HL-60/S4 treated with phorbol 12-myristate 13-acetate at 8.2 ng/mL for 4 days and 3 days (cell line): Measurements from ENCODE around the gene PCSK6.

ENCODE experiments used
- in situ Hi-C: fragments of 300-500 bp; cut with MboI; formaldehyde crosslinking; loops from 2 replicates; pipeline ENCODE4 v1.15.0; 2022; ENCODE audit warnings: low sequenced_read_pairs

The PCSK6 gene

DNA sequence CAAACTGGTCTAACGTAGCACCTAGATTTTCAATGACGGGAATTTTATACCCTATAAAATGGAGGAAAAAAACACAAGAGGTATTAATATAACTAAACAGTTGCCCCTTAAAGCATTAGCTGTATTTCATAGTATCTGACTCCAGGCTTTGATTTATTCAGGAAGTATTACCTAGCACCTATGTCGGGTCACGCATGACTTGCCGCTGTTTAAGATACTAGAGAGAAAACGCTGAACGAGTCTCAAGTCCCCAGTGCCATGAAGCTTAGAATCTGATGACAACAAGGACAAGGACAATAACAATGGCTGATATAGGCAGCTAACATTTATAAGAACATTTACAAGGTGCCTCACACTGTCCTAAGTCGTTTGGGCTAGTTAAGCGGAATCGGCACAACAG lies 196.4 kb downstream of the PCSK6 start:
- in situ Hi-C loops: no loop called here

DNA sequence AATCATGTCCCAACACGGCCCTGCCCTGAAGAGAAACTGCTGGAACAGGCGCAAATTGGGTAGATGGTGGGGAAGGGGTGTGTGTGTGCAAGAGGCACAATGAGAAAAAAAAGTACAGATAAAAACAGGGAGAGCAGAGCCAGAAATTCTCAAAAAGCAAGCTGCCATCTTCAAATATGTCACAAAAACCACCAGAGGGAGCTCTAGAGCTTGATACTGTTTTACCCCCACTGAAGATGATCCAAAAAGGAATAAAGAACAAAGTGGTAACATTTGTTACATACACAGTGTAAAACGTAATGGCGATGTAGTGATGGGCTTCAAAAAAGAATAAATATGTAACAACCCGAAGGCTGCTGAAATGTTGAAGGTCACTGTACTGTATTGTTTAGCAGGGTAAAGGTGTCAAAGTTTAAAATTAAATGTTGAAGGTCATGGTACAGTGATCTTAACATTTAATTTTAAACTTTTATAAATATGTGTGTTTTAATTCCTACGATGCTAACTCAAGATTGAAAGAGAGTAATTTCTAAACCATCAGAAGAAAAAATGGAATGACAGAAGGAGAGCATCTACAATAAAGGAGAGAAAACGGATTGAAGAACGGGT lies 200.5 kb downstream of the PCSK6 start:
- in situ Hi-C loops: loop anchor here (5.0 kb wide), 1 partner anchor 363 kb away; the partner anchor contains the start of gene TM2D3

DNA sequence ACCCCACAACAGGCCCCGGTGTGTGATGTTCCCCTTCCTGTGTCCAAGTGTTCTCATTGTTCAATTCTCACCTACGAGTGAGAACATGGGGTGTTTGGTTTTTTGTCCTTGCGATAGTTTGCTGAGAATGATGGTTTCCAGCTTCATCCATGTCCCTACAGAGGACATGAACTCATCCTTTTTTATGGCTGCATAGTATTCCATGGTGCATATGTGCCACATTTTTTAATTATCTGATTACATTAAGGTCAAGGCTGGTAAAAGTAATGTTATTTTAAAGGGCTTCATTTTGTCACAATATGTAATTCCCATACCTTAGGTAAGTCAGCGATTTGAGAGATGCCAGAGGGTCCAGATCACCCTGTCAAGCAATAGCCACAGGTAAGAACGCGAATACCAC lies 202.2 kb downstream of the PCSK6 start:
- in situ Hi-C loops: loop anchor here (5.0 kb wide), 1 partner anchor 365 kb away; the partner anchor contains the start of gene TM2D3

DNA sequence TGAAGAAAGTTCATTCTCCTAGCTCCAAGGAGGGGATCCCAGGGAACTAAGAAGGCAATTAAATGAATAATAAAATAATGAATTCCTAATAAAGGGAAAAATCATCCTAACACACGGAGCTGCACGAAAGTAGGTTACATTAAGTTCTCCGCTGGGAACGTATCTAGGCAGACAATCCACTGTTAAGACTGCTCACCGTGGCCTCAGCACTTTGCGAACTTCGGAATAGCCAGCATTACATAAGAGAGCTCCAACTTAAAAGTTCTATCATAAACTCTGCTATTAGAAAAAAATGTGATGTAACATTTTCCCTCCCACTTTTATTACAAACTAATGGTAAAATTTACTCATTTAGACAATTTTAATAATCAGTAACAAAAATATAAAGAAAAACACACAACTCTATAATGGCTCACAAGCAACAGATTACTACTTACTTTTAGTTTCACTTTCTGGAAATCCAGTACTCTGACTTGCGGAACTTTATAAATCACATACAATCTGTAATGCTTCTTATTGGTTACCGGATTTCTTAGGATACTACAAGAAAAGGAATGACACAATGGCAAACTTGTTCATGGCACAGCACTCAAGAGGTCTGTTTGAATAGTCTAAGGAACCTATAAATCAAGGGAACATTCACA lies 202.9 kb downstream of the PCSK6 start:
- in situ Hi-C loops: loop anchor here (5.0 kb wide), 1 partner anchor 366 kb away; the partner anchor contains the start of gene TM2D3

DNA sequence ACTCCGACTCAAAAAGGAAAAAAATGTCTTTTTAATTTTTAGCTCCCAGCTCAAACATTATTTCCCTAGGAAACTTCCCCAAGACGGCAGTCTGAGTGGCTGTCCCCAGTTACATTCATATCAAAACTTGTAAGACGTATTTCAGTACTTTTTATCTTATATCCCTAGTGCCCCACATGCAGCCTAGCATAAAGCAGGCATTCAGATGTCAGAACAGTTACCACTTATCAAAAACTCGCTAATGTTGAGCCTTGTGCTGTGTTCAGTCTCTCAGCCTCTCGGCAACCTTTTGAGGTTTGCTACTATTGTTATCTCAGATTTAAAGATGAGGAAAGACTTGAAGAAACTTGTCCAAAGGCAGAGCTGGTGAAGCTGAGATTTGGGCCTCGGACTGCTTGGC lies 205.6 kb downstream of the PCSK6 start:
- in situ Hi-C loops: no loop called here

DNA sequence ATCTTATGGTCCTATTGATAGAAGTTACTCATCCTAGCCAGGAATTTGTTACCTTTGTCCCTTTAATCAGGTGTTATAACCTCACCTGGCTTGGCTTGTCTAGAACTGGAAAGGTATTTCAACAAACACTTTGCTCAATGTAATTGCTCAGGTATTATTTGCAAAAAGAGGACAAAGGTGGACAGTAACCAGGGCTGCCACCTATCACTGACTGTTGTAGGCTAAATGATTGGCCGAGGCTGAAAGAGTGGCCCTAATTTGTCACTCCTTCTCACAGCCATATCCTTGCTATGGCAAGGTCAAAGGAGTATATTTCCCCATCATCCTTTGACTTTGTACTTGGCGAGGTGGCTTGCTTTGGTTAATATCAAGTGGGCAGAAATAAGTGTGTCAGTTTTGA lies 209.5 kb downstream of the PCSK6 start:
- in situ Hi-C loops: no loop called here

DNA sequence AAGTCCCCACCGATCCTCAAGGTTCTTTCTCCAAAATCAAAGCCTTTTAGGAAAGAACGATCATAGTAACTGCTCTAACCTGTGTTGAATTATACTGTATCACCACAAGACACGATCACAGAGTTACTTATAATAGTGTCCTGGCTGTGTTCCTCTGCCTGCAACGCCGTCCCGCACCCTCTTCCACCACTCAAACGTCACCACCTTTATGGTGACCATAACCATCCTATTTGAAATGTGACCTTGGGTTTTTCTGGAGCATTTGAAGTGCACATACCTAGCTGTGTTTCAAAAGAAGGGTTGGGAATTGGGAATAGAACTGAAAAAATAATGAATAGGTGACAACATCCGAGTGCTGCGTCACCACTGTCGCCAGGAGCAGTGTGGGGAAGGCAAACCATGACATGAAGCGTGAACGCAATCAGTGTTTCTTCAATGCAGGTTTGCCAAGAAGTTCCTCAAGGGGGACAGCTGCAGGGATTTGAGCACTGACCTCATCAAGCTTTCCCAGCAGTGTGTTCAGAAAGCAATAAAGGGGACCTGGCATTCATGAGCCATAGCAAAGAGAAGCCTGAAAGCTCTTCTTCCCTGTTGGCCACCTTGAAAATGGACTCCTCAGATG lies 211.5 kb downstream of the PCSK6 start:
- in situ Hi-C loops: no loop called here

DNA sequence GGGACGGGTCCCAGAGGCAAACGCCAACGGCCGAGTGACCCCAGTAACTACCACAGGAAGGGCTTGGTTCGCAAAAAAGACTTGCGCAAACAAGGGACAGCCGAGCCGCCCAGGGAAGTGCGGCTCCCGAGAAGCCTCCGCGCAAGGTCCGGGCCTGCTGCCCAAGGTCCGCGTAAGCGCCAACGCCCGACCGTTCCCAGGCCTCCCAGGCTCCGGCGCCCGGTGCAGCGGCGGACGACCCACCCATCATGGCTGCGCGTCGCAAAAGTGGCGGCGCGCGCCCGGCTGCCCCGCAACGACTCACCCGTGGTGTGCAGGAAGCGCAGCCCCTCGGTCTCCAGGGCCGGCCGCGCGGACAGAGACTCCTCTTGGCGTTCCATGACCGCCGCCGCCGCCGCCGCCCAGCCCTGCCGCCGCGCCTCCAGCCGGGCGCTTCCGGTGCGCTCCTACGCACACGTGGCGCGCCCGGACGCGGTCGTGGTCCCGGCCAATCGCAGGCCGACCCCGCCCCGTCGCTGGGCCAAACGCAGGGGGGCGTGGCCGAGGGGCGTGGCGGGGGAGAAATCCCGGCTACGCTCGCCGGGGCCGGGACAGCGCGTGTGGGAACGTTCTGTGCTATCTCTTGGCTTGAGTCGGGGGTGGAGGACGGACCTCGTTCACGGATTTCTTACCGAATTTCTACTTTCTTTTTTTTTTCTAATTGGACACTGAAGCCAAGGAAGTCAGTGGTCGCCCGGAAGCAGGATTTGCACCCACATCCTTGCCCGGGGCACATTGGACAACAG lies 212.3 kb downstream of the PCSK6 start, which contains the start of gene SELENOS:
Gene SELENOS, minus strand, starts transcription at position 448 of the 785 bp plus-strand sequence. Its CDS starts 68 bp downstream, at position 380.
- in situ Hi-C loops: no loop called here

DNA sequence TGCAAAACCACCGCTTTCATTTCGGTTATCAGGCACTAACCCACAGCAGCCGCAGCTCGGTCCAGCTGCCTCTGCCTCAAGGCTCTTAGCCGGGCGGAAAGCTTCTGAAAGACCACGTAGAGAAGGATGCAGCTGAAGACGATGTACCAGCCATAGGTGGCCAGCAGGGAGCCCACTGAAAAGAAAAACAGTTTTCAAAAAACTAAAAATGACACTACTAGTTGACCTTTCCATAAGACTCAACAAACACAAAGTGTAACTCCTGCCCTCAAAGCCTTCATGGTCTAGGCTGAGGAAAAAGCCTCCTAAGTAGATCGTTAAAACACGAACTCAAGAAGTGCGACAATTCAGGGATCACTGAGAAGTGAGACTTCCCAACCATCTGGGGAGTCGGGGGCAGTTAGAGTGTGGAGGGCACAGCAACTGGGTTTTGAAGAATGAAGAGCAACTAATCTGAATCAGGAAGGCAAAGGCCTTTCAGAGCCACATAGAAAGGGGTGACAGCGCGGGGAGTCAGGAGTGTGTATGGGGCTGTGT lies 212.9 kb downstream of the PCSK6 start:
- in situ Hi-C loops: no loop called here

DNA sequence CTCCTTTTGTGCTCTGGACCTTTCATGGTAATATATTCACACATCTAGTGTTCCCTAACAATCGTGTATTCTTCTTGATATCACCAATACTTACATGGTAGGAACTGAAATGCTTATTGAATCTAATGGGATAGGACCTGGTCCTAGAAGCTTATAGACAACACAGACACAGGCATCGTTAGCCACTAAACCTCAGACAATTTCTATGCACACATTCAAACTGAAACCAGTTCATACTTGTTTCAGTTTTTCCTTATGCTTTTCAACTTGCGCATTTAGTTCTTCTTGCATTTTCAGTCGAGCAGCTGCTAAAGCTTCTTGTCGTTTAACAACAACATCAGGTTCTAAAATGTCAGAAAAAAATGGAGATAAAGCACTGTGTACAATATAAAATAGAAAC lies 214.5 kb downstream of the PCSK6 start:
- in situ Hi-C loops: no loop called here

DNA sequence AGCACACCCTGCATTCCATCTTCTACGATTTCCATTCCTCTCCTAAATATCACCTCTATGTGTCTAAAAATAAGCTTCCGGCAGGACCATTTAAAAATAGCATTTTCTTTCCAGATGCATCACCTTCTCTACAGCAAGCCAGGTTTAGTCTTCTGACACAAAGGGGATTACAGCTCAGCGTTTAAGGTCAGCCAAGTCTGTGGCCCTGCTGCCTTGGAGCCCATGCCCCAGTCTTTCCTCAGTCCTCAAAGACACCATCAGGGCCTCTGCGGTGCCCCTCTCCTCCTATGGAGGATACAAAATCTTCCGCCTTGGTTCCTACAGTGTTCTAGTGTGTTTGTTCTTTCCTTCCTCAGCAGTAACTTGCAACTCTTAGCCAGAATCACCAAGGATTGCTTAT lies 216.0 kb downstream of the PCSK6 start:
- in situ Hi-C loops: loop anchor here (25.0 kb wide), 2 partner anchors 186 to 661 kb away; partner anchors contain the start of genes ASB7 and LINS1

DNA sequence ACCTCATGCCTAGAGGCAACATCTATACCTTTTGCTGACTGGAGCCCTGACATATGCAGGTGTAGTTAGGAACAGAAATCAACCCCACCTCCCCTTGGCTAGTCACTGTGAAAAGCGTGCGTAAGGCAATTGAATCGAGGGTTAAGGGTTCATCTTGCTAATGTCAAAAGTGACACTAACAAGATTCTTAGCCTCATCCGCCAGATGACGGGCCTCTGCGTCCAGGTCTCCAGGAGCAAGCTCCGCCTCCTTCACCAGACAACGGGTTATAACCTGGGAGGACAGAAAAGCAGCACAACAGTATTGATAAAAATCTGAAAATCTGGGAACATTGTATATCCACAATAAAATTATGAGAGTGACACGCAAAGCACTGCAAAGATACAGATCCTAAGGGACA lies 216.9 kb downstream of the PCSK6 start:
- in situ Hi-C loops: loop anchor here (25.0 kb wide), 2 partner anchors 185 to 660 kb away; partner anchors contain the start of genes ASB7 and LINS1

DNA sequence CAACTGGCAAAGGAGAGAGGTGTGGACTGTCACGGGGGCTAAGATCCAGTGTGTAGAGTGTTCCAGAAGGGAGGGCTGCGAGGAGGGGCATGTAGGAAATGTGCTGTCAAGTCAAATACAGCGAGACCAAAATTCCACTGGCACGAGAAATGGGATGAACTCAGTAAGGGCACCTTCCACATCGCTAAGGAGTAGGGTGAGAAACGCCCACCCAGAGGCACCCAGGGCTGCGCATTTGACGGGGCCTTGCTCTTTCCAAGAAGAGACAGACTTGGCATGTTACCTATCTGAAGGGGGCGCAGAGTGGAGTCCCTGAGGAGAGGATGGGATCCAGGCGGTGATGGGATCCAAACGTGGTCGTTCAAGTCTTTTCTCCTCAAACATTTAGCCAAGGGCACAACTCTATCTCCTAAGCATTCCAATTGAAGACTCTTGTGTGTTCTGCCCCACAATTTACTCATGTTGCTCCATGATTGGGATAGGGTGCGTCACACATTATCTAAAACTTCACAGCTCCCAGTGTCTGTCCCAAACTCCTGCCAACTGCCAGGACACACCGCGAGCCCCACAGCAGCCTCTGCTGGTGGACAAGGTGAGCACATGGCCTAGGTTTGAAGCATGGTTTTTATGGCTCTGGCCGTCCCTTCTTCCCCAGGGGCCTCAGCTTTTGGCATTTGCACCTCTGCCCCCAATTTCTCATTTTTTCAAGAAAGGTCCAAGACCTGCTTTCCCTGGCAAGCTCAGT lies 219.9 kb downstream of the PCSK6 start:
- in situ Hi-C loops: loop anchor here (10.0 to 25.0 kb wide), 3 partner anchors 182 to 657 kb away; partner anchors contain the start of genes ASB7, LINS1 and LRRK1

DNA sequence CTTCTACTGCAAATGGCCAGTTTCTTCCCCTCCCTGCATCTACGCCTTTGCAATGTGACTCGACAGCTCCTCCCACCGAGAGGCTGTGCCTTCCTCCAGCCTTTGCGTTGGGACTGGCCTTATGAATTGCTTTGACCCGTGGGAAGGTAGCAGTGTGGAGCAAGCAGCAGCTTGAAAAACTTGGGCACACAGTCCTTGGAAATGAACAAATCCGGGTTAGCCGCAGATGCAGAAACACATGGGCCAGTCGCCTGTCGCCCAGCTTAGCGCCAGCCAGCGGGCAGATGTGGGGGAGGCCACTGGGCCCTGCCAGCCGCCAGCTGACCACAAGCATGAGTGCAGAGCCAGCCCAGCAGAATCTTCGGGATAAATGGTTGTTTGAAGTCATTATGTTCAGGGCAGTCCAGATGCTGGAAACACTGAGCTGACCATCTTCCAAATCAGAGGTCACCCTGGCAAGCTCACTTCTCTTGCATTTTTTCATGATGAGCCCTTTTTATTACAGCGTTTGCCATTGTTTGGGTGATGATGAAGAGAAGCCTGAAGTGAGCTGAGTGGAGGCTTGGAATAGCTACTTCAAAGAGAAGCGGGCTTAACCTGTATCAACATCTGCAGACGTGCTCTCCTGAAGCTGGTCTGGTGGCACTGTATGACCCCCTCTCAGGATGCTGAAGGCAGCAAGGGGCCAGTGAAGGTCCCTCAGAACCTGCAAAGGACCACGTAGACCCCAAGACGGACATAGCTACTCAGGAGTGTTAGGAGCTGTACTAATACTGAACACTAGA lies 222.0 kb downstream of the PCSK6 start:
- in situ Hi-C loops: loop anchor here (10.0 to 25.0 kb wide), 3 partner anchors 180 to 655 kb away; partner anchors contain the start of genes ASB7, LINS1 and LRRK1

DNA sequence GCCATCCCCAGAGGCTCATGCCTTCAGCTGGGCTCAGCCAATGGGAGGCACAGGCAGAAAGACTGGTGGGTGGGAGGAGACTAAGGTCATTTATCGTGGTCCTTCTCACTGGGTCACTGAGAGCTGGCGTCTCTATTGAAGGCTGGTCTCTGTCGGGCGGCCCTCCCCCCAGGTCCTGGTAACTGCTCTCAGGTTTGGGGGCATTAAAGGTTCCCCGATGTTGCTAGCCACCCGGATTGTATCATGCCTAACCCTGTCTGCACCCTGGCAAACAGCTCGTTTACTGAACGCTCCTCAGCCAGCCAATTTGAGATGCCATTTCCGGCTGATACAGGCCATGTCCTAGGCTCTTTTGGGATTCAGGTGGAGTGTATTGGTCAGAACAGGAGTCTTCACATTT lies 222.7 kb downstream of the PCSK6 start:
- in situ Hi-C loops: loop anchor here (10.0 to 25.0 kb wide), 3 partner anchors 179 to 654 kb away; partner anchors contain the start of genes ASB7, LINS1 and LRRK1

DNA sequence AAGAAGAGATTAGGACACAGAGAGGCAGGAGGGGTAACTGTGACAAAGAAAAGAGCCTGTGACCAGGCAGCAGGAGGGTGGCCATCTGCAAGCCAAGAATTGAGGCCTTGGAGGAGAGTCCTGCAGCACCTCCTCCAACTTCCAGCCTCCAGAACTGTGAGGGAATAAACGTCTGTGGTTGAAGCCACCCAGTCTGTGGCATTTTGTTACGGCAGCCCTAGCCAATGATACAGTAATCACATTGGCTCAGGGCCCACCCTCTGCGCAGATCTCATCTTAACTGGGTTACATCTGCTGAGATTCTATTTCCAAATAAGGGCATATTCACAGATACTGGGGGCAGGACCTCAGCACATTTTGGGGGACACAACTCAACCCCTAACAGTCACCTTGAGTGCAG lies 223.5 kb downstream of the PCSK6 start:
- in situ Hi-C loops: loop anchor here (10.0 to 25.0 kb wide), 3 partner anchors 179 to 654 kb away; partner anchors contain the start of genes ASB7, LINS1 and LRRK1

DNA sequence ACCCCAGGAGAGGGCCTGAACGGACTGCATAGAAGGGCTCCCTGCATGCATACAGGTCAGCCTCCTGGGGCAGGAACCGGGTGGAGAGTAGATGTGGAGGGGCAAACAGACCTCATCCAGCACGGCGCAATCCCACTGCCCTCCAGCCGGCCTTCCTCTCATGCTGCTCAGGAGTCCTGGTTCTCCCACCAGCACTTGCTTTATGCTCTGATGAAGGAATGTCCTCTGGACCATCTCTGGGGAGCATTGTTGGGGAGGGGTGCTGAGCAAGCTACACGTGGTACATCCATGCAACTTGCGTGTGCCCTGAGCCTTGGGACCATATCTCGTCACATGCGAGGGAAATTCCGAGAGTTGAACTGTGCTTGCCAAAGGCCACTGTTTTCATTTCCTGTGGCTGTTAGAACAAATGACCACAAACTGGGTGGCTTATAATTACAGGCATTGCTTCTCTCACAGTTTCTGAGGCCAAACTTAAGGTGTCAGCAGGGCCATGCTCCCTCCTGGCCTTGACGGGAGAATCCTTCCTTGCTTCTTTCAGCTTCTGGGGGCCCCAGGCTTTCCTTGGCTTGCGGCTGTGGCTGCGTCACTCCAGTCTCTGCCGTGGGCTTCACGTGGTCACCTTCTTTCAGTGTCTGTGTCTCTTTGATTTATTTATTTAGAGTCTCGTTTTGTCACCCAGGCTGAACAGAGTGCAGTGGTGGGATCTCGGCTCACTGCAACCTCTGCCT lies 224.4 kb downstream of the PCSK6 start:
- in situ Hi-C loops: loop anchor here (5.0 to 25.0 kb wide), 4 partner anchors 178 to 653 kb away; partner anchors contain the start of genes ASB7, LINS1 and LRRK1

DNA sequence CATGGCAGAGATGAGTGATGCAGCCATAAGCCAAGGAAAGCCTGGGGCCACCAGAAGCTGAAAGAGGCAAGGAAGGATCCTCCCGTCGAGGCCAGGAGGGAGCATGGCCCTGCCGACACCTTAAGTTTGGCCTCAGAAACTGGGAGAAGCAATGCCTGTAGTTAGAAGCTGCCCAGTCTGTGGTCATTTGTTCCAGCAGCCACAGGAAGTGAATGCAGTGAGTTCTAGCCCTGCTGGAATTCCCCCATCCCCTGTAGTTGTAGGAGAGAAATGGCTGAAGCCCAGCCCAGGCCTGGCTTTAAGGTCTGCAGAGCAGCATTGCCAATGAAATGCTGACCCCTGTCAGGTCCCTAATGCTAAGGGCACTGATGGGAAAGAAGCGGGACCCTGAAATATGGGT lies 225.5 kb downstream of the PCSK6 start:
- in situ Hi-C loops: loop anchor here (5.0 to 25.0 kb wide), 4 partner anchors 177 to 652 kb away; partner anchors contain the start of genes ASB7, LINS1 and LRRK1
